NB4 (cell line): ENCODE data around the gene SLC5A10.
"Not testable (repeated sequence)": the region's sequence is repeated elsewhere in the genome, so short reads cannot be mapped to it uniquely, and the experiment has no call there.

Experiments used
- CTCF ChIP-seq: IDR thresholded peaks from one replicate; pipeline ENCODE4 v1.5.1; 2012; ENCODE audit warnings: low read depth, low read length
- POLR2A ChIP-seq: IDR thresholded peaks from 2 replicates; pipeline ENCODE4 v1.6.1; 2011; ENCODE audit warnings: mild to moderate bottlenecking; ENCODE audit not compliant: insufficient read length; ENCODE audit errors: extremely low read depth

- TF ChIP-seq CTCF, POLR2A: not testable (repeated sequence)
These were observed 89.9 kb downstream of the SLC5A10 start for GRCh38 chr17:19041871-19042270.
